IPS-20b (cell line): ENCODE results near the gene KYAT1.

Experiments
- H3K27ac ChIP-seq: one replicate; pipeline ENCODE4 v1.5.1; 2013; ENCODE audit warnings: low read length
- H3K27me3 ChIP-seq: 2 replicates; pipeline ENCODE4 v1.6.1; 2013; ENCODE audit warnings: mild to moderate bottlenecking, low read length, inconsistent platforms; ENCODE audit not compliant: insufficient read depth
- H3K36me3 ChIP-seq: 2 replicates; pipeline ENCODE4 v1.6.1; 2013; ENCODE audit warnings: low read depth, mild to moderate bottlenecking, inconsistent platforms, low read length, moderate library complexity; ENCODE audit not compliant: insufficient read depth
- H3K4me1 ChIP-seq: 2 replicates; pipeline ENCODE4 v1.6.1; 2013; ENCODE audit warnings: mild to moderate bottlenecking, control low read depth, inconsistent platforms, low read length, moderate library complexity; ENCODE audit not compliant: insufficient read depth
- H3K4me3 ChIP-seq: 2 replicates; pipeline ENCODE4 v1.5.1; 2013; ENCODE audit warnings: mild to moderate bottlenecking, low read length, inconsistent platforms
- H3K9ac ChIP-seq: 2 replicates; pipeline ENCODE4 v1.6.1; 2013; ENCODE audit warnings: low read depth, mild to moderate bottlenecking, inconsistent platforms, low read length, moderate library complexity
- H3K9me3 ChIP-seq: 2 replicates; pipeline ENCODE4 v1.6.1; 2013; ENCODE audit warnings: mild to moderate bottlenecking, low read depth, low read length, inconsistent platforms; ENCODE audit not compliant: insufficient read depth

The KYAT1 gene

DNA sequence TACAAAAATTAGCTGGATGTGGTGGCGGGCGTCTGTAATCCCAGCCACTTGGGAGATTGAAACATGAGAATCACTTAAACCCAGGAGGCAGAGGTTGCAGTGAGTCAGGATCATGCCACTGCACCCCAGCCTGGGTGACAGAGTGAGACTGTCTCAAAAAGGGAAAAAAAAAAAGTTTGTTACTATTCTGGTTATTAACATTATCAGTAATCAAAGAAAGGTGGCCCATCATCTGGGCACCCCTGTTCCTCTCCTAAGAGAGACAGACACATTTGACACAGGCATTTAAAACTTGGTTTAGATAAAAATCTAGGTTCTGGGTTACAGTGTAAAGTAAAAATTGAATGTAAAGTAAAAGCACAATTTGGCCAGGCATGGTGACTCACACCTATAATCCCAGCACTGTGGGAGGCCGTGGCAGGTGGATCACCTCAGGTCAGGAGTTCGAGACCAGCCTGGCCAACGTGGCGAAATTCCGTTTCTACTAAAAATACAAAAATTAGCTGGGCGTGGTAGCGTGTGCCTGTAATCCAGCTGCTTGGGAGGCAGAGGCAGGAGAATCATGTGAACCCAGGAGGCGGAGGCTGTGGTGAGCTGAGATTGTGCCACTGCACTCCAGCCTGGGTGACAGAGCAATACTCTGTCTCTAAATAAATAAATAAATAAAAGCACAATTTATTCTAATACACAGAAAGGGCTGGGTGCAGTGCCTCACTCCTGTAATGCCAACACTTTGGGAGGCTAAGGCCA, 22.3 kb upstream of the KYAT1 start:
- Histone ChIP-seq H3K4me1 (no peaks in the 10 kb centered on the region), H3K9ac (no peak overlapping the region), H3K27me3 (no peaks in the 10 kb centered on the region), H3K36me3 (peaks cover 37% of the 10 kb centered on the region), H3K9me3 (no peaks in the 10 kb centered on the region), H3K27ac (no peak overlapping the region), H3K4me3 (no peak overlapping the region)

DNA sequence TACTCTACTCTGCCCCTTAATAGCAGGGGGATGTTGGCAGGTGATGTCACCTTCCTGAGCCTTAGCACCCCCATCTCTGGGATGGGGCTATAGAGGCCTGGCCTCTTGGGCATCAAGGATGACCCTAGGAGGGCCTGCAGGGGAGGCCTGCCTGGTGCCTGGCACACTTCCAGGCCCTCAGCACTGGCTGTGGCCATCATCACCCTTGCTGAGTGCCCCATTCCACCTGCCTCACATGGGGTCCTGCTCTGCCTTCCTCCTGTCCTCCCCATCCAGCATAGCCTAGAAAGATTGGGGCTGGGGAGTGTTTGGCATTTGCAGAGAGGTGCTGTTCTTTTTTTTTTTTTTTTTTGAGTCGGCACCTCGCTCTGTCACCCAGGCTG, 21.3 kb upstream of the KYAT1 start:
- Histone ChIP-seq H3K27ac (no peak overlapping the region), H3K4me1 (no peaks in the 10 kb centered on the region), H3K9ac (no peak overlapping the region), H3K27me3 (no peaks in the 10 kb centered on the region), H3K36me3 (peaks cover 37% of the 10 kb centered on the region), H3K9me3 (no peaks in the 10 kb centered on the region), H3K4me3 (no peak overlapping the region)

DNA sequence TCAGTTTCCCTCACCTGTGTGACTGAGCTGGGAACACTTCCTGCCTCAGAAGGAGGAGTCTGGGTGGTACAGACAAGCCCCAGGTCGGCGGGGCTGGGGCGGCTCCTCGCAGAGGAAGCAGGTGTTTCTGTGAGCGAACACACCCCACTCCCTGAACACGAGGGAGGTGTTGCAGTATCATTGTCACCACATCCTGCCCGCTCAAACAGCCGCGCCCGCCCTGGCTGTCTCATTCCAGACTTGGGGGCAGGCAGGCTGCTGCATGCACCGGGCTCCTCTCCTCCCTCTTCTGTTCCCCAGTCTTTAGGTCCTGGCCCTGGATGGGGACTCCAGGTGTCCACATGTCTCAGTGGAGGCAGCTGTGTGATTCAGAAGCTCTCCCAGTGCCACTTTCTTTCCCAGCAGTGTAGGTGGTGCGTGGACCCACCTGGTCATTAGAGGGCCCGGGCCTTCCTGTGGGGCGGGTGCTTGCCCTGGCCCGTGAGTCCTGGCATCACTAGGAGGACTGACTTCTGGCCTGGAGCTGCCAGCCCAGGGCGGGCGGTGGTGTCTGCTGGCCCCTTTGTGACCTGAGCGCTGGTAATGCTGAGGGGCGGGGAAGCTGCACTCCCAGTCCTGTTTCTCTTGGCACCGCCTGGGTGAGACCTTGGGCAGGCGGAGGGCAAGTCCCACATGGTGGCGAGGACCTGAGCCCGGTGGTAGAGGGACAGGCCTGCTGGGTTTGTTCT, 20.8 kb upstream of the KYAT1 start:
- no peak overlapping the region for H3K9ac ChIP-seq
- no peaks in the 10 kb centered on the region for H3K9me3 ChIP-seq
- H3K4me3 ChIP-seq = no peak overlapping the region
- no peaks in the 10 kb centered on the region for H3K27me3 ChIP-seq
- no peak overlapping the region for H3K27ac ChIP-seq
- H3K4me1 ChIP-seq = no peaks in the 10 kb centered on the region
- H3K36me3 ChIP-seq = peaks cover 36% of the 10 kb centered on the region

DNA sequence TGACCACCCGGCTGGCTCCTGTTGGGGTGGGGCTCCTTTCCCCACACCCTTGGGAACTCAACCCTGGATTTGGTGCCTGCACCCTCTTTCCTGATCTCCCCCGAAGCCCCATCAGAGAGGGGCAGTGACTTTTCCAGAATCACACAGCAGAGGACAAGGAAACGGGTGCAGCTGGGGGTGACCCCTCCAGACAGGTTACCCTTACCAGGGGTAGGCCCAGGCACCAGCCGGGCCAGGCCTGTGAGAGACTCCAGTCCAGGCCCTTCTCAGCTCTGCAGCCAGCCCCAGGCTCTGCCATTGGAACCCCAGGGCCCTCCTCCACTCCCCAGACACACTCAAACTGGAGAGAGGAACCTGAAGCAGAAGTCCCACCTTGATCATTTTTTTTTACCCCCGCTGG, 20.1 kb upstream of the KYAT1 start:
- Histone ChIP-seq H3K36me3 (peaks cover 36% of the 10 kb centered on the region), H3K4me3 (no peak overlapping the region), H3K9ac (no peak overlapping the region), H3K27me3 (no peaks in the 10 kb centered on the region), H3K9me3 (no peaks in the 10 kb centered on the region), H3K4me1 (no peaks in the 10 kb centered on the region), H3K27ac (no peak overlapping the region)

DNA sequence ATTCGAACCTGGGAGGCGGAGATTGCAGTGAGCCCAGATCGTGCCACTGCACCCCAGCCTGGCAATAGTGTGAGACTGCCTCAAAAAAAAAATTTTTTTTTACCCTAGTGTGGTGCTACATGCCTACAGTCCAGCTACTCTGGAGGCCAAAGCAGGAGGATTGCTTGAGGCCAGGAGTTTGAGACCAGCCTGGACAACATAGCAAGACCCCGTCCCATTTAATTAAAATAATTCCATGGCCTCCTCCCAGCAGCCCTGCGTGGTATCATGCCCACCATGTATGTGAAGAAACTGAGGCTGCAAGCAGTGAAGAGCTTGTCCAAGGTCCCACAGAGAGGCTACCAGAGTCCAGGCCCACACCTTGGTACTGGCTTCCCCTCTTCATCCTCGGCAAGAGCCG, 19.6 kb upstream of the KYAT1 start:
- no peaks in the 10 kb centered on the region for H3K9me3 ChIP-seq
- H3K4me1 ChIP-seq = no peaks in the 10 kb centered on the region; the same call in 1 of the 2 replicates
- no peak overlapping the region for H3K9ac ChIP-seq
- H3K27me3 ChIP-seq = no peaks in the 10 kb centered on the region
- peaks cover 39% of the 10 kb centered on the region for H3K36me3 ChIP-seq
- H3K27ac ChIP-seq = no peak overlapping the region
- H3K4me3 ChIP-seq = no peak overlapping the region

DNA sequence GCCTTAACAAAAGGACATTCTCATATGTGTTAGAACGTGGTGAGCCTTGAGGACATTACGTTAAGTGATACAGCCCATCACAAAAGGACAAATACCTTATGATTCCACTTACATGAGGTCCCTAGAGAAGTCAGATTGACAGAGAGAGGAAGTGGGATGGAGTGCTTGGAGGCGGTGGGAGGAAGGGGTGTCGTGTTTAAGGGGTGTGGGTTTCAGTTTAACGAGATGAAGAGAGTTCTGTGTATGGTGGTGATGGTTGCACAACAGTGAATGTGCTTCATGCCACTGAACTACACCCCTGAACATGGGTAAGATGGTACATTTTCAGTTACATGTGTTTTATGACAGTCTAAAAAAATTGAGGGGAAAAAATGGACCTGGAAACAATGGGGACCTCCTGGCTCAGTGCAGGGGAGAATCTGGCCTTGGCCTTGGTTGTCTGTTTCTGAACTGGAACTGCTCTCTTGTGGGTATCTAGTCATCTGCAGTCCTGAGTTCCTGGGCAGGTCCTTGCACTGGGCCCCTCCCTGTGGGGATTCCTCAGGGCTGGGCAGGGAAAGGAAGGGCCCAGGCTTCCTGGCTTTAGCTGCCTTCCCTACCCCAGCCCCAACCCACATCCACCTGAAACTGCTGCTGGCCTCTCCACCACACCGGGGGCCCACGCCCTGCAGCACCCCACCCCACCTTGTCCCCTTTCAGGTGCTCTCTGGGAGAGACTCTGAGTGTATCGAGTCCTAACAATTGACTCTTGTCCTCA, 18.0 kb upstream of the KYAT1 start:
- no peak overlapping the region for H3K9ac ChIP-seq
- peaks cover 56% of the 10 kb centered on the region for H3K36me3 ChIP-seq
- H3K9me3 ChIP-seq = no peaks in the 10 kb centered on the region
- H3K4me1 ChIP-seq = peaks cover 9% of the 10 kb centered on the region; the same call in 1 of the 2 replicates
- H3K27ac ChIP-seq = no peak overlapping the region
- H3K27me3 ChIP-seq = no peaks in the 10 kb centered on the region
- H3K4me3 ChIP-seq = no peak overlapping the region

DNA sequence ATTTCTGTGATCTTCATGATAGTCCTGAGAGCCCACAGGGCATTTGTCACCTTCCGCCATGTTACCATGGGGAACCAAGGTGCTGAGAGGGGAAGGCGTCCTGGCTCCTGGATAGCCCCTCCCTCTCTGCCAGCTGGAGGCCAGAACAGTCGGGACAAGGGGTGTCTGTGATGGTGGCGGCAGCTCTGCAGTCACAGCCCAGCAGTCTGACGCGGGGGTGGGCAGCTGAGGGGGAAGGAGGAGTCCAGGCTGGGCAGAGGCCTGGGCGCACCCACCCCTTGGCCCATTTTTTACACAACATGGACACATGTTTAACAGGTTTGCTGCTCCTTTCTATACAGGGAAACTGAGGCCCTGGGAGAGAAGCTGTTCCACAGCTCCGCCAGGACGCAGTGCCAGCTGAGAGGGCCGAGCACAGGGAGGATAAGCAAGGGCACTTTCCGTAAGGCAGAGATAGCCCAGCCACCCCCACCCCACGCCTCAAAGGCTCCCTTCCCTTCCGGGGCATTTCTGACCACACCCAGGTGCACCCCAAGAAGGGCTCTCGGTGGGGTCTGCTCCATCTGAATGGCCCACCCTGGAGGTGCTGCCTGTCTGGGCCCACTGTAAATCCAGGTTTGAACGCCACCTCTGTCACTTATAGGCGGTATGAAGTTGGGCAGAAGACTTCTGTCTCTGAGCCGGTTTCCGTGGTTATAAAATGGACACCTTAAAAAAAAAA, 17.3 kb upstream of the KYAT1 start:
- Histone ChIP-seq H3K4me3 (no peak overlapping the region), H3K27me3 (no peaks in the 10 kb centered on the region), H3K36me3 (peaks cover 58% of the 10 kb centered on the region), H3K9me3 (no peaks in the 10 kb centered on the region), H3K27ac (no peak overlapping the region), H3K9ac (no peak overlapping the region), H3K4me1 (peaks cover 9% of the 10 kb centered on the region; the same call in 1 of the 2 replicates)

DNA sequence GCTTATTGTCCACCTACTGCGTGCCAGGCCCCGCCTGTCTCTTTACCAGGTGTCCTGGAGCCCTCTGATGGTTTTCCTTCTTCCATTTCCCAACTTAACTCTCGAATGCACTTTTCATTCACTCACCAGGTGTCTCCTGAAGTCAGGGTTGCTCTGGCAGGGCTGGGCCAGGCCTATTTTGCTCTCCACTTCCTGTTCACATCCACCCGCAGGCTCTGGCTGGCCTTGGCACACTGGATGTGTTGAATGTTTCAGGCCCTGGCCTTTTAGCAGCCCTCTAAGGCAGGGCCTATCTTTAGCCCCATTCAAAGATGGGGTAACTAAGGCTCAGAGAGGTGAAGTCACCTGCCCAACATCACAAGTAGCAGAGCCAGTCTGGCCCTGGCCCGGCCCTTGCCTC, 16.6 kb upstream of the KYAT1 start:
- no peaks in the 10 kb centered on the region for H3K27me3 ChIP-seq
- no peaks in the 10 kb centered on the region for H3K9me3 ChIP-seq
- peaks cover 62% of the 10 kb centered on the region for H3K36me3 ChIP-seq
- H3K4me3 ChIP-seq = no peak overlapping the region
- H3K9ac ChIP-seq = no peak overlapping the region
- no peak overlapping the region for H3K27ac ChIP-seq
- peaks cover 9% of the 10 kb centered on the region; the same call in 1 of the 2 replicates for H3K4me1 ChIP-seq

DNA sequence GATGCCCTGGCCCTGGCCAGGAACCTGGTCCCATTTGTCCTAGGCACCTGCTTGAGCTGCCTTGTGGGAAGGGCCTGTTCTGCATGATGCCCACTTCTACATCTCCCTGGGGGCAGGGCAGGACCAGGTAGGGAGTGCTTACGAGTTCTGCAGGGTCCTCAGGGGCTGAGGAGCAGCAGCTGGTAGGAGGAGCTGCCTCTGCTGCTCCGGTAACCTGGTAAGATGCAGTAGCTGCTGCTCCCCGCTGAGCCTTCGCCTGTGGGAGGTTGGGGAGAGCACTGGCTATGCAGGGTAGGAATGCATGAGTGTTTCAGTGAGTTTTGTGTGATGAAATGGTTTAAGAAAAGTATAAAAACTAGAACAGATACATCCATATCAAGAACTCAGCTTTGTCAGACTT, 13.8 kb upstream of the KYAT1 start:
- Histone ChIP-seq H3K9me3 (no peaks in the 10 kb centered on the region), H3K36me3 (peaks cover 90% of the 10 kb centered on the region), H3K27ac (peak overlapping the region; percentile 49), H3K4me3 (no peak overlapping the region), H3K4me1 (peaks cover 13% of the 10 kb centered on the region; the same call in 1 of the 2 replicates), H3K9ac (0 out of 2 replicates have a peak overlapping the region, but pooled peaks have one; percentile 27), H3K27me3 (no peaks in the 10 kb centered on the region)

DNA sequence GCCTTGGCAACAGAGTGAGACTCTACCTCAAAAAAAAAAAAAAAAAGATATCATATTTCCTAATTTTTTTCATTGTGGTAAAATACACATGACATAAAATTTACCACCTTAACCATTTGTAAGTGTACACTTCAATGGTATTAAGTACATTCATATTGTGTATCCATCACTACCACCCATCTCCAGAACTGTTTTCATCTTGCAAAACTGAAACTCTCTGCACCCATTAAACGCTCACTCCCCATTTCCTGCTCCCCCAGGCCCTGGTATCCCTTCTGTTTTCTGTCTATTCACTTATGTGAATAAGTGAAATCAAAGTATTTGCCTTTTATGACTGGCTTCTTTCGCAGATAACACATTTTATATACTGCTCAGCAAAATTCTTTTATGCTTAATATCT, 13.0 kb upstream of the KYAT1 start:
- Histone ChIP-seq H3K27me3 (no peaks in the 10 kb centered on the region), H3K4me3 (no peak overlapping the region), H3K36me3 (peaks cover 92% of the 10 kb centered on the region), H3K27ac (no peak overlapping the region), H3K9me3 (no peaks in the 10 kb centered on the region), H3K4me1 (peaks cover 13% of the 10 kb centered on the region; the same call in 1 of the 2 replicates), H3K9ac (no peak overlapping the region)

DNA sequence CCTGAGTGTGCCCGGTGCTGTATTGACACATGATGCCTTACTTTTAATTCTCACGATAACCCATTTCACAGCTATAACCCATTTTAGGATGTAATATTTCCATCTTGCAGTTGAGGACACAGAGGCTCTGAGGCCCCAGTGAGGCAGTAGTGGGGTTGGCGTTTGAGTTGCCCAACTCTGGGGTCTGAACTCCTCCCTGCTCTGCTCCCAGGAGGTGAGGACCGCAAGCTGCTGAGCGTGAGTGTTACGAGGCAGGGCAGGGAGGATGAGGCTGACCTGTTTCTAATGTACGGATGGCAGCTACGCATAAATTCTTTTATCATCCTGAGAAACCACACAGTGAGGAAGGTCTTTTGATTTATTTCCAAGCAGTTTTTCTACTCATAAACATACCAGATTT, 11.6 kb upstream of the KYAT1 start:
- no peaks in the 10 kb centered on the region for H3K27me3 ChIP-seq
- H3K4me3 ChIP-seq = no peak overlapping the region
- H3K4me1 ChIP-seq = peaks cover 21% of the 10 kb centered on the region; the same call in 1 of the 2 replicates
- H3K36me3 ChIP-seq = peaks cover 90% of the 10 kb centered on the region
- H3K9me3 ChIP-seq = no peaks in the 10 kb centered on the region
- H3K27ac ChIP-seq = no peak overlapping the region
- no peak overlapping the region for H3K9ac ChIP-seq
